GM12892 (cell line): ENCODE measurements around the gene COL23A1.

Source experiments
- POLR2A ChIP-seq: IDR thresholded peaks from 2 replicates; pipeline ENCODE4 v1.6.1; 2011; ENCODE audit warnings: low read depth, low read length, control low read depth
- TAF1 ChIP-seq: IDR thresholded peaks from 2 replicates; pipeline ENCODE4 v1.6.1; 2011; ENCODE audit warnings: low read depth, mild to moderate bottlenecking, control low read depth, low read length, borderline replicate concordance

- TF ChIP-seq TAF1 (no peak), POLR2A (no peak)
Measured at GRCh38 chr5:178430186-178431062, 159.8 kb downstream of the COL23A1 start.
